DOHH2 (cell line): ENCODE measurements around the gene RASGRF1.

Experiments used
- EZH2phosphoT487 ChIP-seq: fragments of 200-600 bp; sonication (generic); IDR thresholded peaks from 2 replicates; pipeline ENCODE4 v1.6.1; 2017; ENCODE audit warnings: borderline replicate concordance, mild to moderate bottlenecking, antibody characterized with exemption, low read length, moderate library complexity, mixed read lengths
- TF ChIP-seq, protein P1 (sequence below): fragments of 200-600 bp; sonication (generic); IDR thresholded peaks from one replicate; pipeline ENCODE4 v1.5.1; 2014; ENCODE audit warnings: antibody characterized with exemption, mild to moderate bottlenecking, low read depth, low read length; ENCODE audit not compliant: poor library complexity, severe bottlenecking

DNA sequence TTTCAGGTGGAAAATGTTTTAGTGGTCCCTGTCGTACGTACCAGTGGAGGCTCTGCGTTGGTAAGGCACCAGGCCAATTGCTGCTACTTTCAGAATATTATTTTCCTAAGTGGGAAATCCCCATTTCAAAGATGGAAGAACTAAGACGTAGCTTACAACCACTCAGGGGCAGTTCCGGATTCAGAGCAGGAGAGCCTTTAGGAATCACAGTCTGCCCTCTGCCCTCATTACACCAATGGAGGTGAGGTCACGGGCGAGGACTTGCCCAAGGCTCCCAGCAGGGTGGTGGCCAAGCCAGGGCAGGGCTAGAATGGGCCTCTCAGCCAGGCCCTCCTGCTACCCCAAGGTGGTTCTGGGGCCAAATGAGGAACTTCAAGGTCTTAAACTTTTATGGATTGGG, 72.6 kb downstream of the RASGRF1 start:
- TF ChIP-seq, protein P1, sequence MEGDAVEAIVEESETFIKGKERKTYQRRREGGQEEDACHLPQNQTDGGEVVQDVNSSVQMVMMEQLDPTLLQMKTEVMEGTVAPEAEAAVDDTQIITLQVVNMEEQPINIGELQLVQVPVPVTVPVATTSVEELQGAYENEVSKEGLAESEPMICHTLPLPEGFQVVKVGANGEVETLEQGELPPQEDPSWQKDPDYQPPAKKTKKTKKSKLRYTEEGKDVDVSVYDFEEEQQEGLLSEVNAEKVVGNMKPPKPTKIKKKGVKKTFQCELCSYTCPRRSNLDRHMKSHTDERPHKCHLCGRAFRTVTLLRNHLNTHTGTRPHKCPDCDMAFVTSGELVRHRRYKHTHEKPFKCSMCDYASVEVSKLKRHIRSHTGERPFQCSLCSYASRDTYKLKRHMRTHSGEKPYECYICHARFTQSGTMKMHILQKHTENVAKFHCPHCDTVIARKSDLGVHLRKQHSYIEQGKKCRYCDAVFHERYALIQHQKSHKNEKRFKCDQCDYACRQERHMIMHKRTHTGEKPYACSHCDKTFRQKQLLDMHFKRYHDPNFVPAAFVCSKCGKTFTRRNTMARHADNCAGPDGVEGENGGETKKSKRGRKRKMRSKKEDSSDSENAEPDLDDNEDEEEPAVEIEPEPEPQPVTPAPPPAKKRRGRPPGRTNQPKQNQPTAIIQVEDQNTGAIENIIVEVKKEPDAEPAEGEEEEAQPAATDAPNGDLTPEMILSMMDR, result no peak
- TF ChIP-seq EZH2phosphoT487, result no peak
